Measurements from ENCODE around the gene TENT4B. TPM values are rescaled to one million over a fixed set of nuclear protein-coding genes. Genes with fewer than 3 reads are reported as not detected.

Gene TENT4B
- total and polyA plus RNA-seq, 8 donors, result 1.9 to 7.2 (median 5.3) TPM

DNA sequence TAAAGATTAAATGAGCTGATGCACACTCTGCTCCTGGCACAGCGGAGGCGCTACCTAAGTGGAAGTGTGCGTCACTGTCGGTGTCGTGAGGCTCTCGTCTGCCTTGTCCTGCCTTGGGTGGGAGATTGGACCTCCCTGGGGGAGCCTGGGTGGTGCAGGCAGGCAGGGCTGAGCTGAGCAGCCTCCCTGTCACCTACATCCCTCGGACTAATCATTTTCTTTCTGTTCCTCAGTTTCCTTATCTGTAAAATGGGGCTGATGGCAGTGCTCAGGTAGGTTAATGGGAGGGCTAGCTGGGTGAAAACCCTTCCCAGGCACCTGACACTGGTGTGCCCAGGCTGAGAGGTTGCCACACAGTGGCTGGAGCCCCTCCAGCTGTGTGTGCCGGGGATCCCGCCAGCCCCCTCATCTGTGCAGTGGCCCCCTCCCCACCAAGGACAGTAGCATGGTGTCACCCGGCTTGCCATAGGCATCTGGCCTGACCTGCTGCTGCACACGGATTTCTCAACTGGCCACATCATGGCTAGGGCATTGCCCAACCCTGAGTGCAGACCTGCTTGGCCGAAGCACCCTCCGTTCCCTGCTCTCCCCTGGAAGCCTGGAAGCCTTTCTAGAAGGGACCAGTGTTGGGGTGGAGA lies 117.5 kb downstream of the TENT4B start:
- FAIRE-seq (no peak), DNase-seq (peak in 2 of 6 donors; percentile 29 to 42), ATAC-seq (no peak)
- intact Hi-C loops (cut with DNase I), result no loop called here
- TF ChIP-seq, protein P1, sequence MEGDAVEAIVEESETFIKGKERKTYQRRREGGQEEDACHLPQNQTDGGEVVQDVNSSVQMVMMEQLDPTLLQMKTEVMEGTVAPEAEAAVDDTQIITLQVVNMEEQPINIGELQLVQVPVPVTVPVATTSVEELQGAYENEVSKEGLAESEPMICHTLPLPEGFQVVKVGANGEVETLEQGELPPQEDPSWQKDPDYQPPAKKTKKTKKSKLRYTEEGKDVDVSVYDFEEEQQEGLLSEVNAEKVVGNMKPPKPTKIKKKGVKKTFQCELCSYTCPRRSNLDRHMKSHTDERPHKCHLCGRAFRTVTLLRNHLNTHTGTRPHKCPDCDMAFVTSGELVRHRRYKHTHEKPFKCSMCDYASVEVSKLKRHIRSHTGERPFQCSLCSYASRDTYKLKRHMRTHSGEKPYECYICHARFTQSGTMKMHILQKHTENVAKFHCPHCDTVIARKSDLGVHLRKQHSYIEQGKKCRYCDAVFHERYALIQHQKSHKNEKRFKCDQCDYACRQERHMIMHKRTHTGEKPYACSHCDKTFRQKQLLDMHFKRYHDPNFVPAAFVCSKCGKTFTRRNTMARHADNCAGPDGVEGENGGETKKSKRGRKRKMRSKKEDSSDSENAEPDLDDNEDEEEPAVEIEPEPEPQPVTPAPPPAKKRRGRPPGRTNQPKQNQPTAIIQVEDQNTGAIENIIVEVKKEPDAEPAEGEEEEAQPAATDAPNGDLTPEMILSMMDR (IDR thresholded peaks at IDR 0.05), result no peak
- WGBS, 2 donors, result 91 to 97% methylated on average over 13 of the region's 13 CpGs
- H3K27me3 ChIP-seq, result no peaks in the 10 kb centered on the region
- no peaks in the 10 kb centered on the region for H3K9me3 ChIP-seq
- no peaks in the 10 kb centered on the region for H3K36me3 ChIP-seq
- H3K27ac ChIP-seq, result no peak overlapping the region
- H3K4me3 ChIP-seq, result no peak overlapping the region
- H3K4me1 ChIP-seq, result no peaks in the 10 kb centered on the region

GRCh38 chr16:50271148-50272041 lies 118.3 kb downstream of the TENT4B start:
- no peaks in the 10 kb centered on the region for H3K9me3 ChIP-seq
- no peak for FAIRE-seq
- intact Hi-C loops (cut with DNase I), result no loop called here
- H3K4me1 ChIP-seq, result no peaks in the 10 kb centered on the region
- DNase-seq, result peak in 2 of 6 donors; percentile 43 to 52
- H3K27ac ChIP-seq, result no peak overlapping the region
- WGBS, 2 donors, result 70 to 73% methylated on average over 15 of the region's 15 CpGs
- H3K27me3 ChIP-seq, result no peaks in the 10 kb centered on the region
- no peaks in the 10 kb centered on the region for H3K36me3 ChIP-seq
- H3K4me3 ChIP-seq, result no peak overlapping the region
- TF ChIP-seq, protein P1 (IDR thresholded peaks at IDR 0.05), result no peak
- ATAC-seq, result peak in 1 of 4 donors; percentile 21

- FAIRE-seq (no peak), DNase-seq (peak in 2 of 6 donors; percentile 30 to 45), ATAC-seq (no peak)
- Histone ChIP-seq H3K4me3 (no peak overlapping the region), H3K27me3 (no peaks in the 10 kb centered on the region), H3K36me3 (no peaks in the 10 kb centered on the region), H3K9me3 (no peaks in the 10 kb centered on the region), H3K27ac (no peak overlapping the region), H3K4me1 (no peaks in the 10 kb centered on the region)
- intact Hi-C loops (cut with DNase I), result no loop called here
- 89 to 92% methylated on average over 7 of the region's 7 CpGs for WGBS, 2 donors
- TF ChIP-seq, protein P1 (IDR thresholded peaks at IDR 0.05), result no peak
Measured at GRCh38 chr16:50272111-50272571, 119.0 kb downstream of the TENT4B start.

GRCh38 chr16:50272687-50273381 lies 119.7 kb downstream of the TENT4B start:
- FAIRE-seq (no peak), DNase-seq (peak in 2 of 6 donors; percentile 35 to 43), ATAC-seq (no peak)
- no peak overlapping the region for H3K4me3 ChIP-seq
- no peaks in the 10 kb centered on the region for H3K36me3 ChIP-seq
- intact Hi-C loops (cut with DNase I), result no loop called here
- WGBS, 2 donors, result 88 to 92% methylated on average over 5 of the region's 5 CpGs
- no peaks in the 10 kb centered on the region for H3K27me3 ChIP-seq
- no peaks in the 10 kb centered on the region for H3K4me1 ChIP-seq
- no peak overlapping the region for H3K27ac ChIP-seq
- H3K9me3 ChIP-seq, result no peaks in the 10 kb centered on the region
- TF ChIP-seq, protein P1 (IDR thresholded peaks at IDR 0.05), result no peak
